NT2/D1 (cell line): ENCODE data around the gene SNX9.

Experiments
- DNase-seq: peaks from one replicate; pipeline ENCODE4 v3.0.0-alpha.2; 2011; ENCODE audit warnings: low read depth, low spot score
- H3K27me3 ChIP-seq: 2 replicates; pipeline ENCODE4 v1.6.0; 2011; ENCODE audit warnings: mild to moderate bottlenecking; ENCODE audit not compliant: insufficient read length, insufficient read depth
- H3K36me3 ChIP-seq: 2 replicates; pipeline ENCODE4 v1.6.1; 2011; ENCODE audit warnings: mild to moderate bottlenecking, low read length, mixed read lengths; ENCODE audit not compliant: insufficient read depth, insufficient read length
- H3K4me1 ChIP-seq: 2 replicates; pipeline ENCODE4 v1.5.1; 2011; ENCODE audit not compliant: insufficient read depth, insufficient read length
- H3K4me3 ChIP-seq: 2 replicates; pipeline ENCODE4 v1.5.1; 2011; ENCODE audit warnings: low read depth; ENCODE audit not compliant: insufficient read length
- H3K9ac ChIP-seq: 2 replicates; pipeline ENCODE4 v1.6.0; 2011; ENCODE audit warnings: low read depth; ENCODE audit not compliant: insufficient read length
- H3K9me3 ChIP-seq: 2 replicates; pipeline ENCODE4 v1.5.1; 2011; ENCODE audit warnings: mild to moderate bottlenecking, low read length; ENCODE audit not compliant: insufficient read depth
- SUZ12 ChIP-seq: IDR thresholded peaks from 2 replicates; pipeline ENCODE4 v1.6.1; 2011; ENCODE audit not compliant: insufficient read length, insufficient read depth; ENCODE audit errors: extremely low read depth
- YY1 ChIP-seq: IDR thresholded peaks from 2 replicates; pipeline ENCODE4 v1.6.1; 2011; ENCODE audit not compliant: insufficient read length, insufficient read depth
- ZNF274 ChIP-seq: IDR thresholded peaks from 2 replicates; pipeline ENCODE4 v1.6.1; 2011; ENCODE audit warnings: mild to moderate bottlenecking, low read depth, low read length

SNX9 gene

DNA sequence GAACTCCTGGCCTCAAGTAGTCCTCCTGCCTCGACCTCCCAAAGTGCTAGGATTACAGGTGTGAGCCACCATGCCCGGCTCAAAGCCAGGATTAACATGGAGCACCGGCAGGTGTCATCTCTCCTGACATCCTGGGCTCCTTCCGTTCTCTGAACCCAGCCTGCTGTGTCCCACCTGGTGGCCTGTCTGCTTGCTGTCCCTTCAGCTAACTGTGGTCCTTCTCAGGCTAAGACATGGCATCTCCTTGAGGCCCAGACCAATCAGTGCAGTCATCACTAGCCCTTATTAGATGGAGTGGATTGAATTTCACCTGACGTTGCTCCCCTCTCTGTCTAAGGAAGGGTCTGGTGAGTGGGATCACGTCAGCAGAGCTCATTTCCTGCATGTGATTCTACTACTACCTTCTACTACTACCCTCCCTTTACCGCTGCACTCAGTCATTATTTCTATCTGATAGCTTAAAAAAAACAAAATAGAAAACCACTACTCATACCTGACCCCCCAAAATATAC is 130.6 kb downstream of the SNX9 start:
- peaks cover 2% of the 10 kb centered on the region for H3K4me1 ChIP-seq
- no peak for DNase-seq
- no peak overlapping the region for H3K9ac ChIP-seq
- no peaks in the 10 kb centered on the region for H3K27me3 ChIP-seq
- no peak overlapping the region for H3K4me3 ChIP-seq
- no peaks in the 10 kb centered on the region for H3K36me3 ChIP-seq
- peaks cover 11% of the 10 kb centered on the region for H3K9me3 ChIP-seq
- TF ChIP-seq SUZ12 (no peak), ZNF274 (no peak), YY1 (no peak)

DNA sequence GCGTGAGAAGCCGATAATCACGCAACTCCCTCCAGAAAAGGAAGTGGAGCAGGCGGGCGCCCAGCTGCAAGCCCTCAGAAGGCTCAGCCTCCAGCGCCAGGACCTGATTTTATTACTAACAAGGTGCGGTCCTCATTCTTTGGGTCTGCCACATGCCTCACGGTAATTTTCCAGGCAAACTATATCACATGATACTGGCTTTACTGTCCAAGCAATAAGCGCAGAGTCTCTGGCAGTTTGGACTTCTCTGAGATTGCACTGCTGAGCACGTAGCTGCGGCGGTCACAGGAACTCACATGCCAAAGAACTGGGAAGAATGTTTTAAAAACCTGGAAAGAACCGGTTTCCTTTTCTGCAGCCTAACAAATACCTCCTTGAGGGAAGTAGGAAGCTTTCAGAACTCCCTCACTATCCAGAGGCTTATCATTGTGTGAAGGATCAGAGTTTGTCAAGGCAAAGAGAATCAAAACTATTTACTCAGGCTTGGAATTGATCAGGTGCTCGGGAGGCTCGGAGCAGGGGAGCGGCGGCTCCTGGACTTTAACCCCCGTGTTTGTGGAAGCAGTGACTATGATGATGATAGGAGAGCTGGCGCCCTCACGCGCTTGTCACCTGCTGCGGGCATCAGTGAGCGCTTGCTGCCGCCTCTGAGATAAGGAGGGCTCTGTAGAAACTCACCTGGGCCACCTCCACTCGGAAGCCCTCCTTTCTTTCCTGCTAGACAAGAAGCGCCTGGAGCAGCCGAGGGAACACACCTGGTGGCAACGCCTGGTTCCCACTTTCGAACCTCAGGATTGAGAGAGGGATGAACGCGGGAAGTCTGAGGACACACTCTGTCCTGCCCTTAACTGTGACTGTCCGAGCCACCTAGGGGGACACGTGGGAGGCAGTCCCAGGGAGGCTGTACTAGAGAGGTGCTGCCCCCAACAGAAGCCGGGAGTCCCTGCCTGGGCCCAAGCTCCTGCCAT is 131.4 kb downstream of the SNX9 start:
- DNase-seq = no peak
- TF ChIP-seq ZNF274 = no peak
- TF ChIP-seq YY1 = no peak
- no peak overlapping the region for H3K4me3 ChIP-seq
- no peak overlapping the region for H3K9ac ChIP-seq
- no peaks in the 10 kb centered on the region for H3K27me3 ChIP-seq
- H3K9me3 ChIP-seq = peaks cover 19% of the 10 kb centered on the region
- peaks cover 2% of the 10 kb centered on the region for H3K4me1 ChIP-seq
- H3K36me3 ChIP-seq = no peaks in the 10 kb centered on the region

DNA sequence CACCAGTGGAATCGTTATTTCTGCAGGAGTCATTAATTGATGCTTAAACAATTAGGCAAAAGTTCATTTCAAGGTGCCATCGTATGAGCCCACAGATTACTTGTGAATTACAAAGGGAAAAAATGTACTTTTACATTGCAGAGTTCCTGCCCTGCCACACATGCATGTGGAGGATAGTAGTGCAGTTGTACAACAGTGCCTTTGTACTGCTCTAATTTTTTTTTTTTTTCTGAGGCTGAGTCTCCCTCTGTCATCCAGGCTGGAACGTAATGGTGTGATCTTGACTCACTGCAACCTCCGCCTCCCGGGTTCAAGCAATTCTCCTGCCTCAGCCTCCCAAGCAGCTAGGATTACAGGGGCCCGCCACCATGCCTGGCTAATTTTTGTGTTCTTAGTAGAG is 132.6 kb downstream of the SNX9 start:
- DNase-seq = no peak

DNA sequence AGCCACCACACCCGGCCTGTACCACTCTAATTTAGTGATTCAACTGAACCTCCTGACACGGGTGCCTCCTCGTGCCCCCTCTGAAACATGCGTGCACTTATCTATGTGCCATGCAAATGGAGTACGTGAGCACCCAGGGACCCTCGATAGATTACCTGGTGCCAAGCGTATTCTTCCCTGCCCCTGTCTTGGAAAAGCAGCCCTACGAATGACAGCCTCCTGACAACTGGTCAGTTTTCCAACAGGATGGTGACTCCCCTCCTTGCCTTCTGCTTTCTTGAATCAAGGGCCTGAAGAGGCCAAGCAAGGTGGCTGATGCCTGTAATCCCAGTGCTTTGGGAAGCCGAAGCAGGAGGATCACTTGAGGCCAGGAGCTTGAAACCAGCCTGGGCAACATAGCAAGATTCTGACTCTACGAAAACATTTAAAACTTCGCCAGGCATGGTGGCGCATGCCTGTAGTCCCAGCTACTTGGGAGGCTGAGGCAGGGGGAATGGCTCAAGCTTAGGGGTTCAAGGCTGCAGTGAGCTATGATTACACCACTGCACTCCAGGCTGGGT is 133.2 kb downstream of the SNX9 start:
- TF ChIP-seq ZNF274 = no peak
- no peak for TF ChIP-seq YY1
- no peak for TF ChIP-seq SUZ12
- Histone ChIP-seq H3K27me3 (no peaks in the 10 kb centered on the region), H3K4me1 (peaks cover 2% of the 10 kb centered on the region), H3K9ac (no peak overlapping the region), H3K4me3 (no peak overlapping the region), H3K9me3 (peaks cover 23% of the 10 kb centered on the region), H3K36me3 (no peaks in the 10 kb centered on the region)
- DNase-seq = no peak

More for the DNA sequence above, 132.6 kb downstream of the SNX9 start:
- H3K4me1 ChIP-seq = peaks cover 2% of the 10 kb centered on the region
- no peak overlapping the region for H3K4me3 ChIP-seq
- no peaks in the 10 kb centered on the region for H3K27me3 ChIP-seq
- H3K9ac ChIP-seq = no peak overlapping the region
- no peaks in the 10 kb centered on the region for H3K36me3 ChIP-seq
- peaks cover 23% of the 10 kb centered on the region for H3K9me3 ChIP-seq
- TF ChIP-seq YY1 (no peak), SUZ12 (no peak), ZNF274 (no peak)

DNA sequence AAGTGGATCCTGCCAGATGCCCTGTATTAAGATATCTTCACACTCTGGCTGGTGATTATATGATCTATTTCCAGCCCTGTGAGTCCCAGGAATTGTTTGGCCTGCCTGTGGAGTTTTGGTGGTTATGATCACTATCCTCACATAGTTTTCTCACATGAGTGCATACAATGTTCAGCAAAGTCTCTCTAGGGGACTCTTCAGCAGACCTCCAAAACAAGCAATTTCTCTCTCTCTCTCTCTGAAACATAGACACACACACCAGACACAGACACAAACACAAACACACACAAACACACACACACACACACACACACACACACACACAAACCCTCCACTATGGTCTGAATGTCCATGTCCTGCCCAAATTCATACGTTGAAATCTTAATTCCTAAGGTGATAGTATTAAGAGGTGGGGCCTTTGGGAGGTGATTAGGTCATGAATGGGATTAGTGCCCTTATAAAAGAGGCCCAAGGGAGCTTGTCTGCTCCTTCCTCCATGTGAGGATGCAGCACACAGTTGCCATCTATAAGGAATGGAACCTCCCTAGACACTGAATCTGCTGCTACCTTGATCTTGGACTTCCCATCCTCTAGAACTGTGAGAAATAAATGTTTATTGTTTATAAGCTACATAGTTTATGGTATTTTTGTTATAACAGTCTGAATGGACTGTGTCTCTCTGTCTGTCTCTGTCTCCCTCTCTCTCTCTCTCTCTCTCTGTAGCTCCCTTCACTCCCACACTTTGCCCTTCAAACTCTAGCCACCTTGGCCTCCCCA is 136.6 kb downstream of the SNX9 start:
- no peak for DNase-seq
- Histone ChIP-seq H3K36me3 (no peaks in the 10 kb centered on the region), H3K4me3 (no peak overlapping the region), H3K4me1 (no peaks in the 10 kb centered on the region), H3K9me3 (peaks cover 23% of the 10 kb centered on the region), H3K27me3 (no peaks in the 10 kb centered on the region), H3K9ac (no peak overlapping the region)
- no peak for TF ChIP-seq SUZ12
- no peak for TF ChIP-seq ZNF274
- no peak for TF ChIP-seq YY1

DNA sequence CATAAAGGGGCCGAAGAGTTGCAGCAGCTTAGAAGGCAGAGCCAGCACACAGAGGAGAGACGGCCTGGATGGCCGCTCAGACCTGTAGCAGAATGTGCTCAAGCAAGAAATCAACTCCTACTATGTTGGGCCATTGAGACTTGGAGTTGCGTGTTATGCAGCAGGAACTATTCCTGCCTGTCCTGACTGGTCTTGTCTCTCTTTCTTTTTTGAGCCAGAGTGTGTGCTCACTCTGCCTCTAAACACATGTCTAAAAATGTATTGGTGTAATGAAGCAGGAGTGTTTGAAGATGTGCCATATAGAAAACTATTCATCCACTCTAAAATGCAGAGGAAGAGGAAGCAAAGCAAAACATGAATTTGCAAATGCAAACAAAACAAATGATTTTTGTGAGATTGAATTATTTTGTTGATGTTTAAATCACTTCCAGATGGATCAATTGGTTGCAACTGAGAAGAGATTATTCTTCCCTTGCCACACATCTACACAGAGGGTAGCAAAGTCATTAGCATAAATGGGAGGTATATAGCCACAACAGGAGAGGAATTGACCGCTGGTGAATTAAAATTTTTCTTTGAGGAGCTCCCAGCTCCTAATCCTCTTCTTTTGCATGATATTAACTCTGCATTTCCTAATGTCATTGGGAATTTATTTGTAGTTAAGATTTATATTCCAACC is 138.2 kb downstream of the SNX9 start:
- no peaks in the 10 kb centered on the region for H3K36me3 ChIP-seq
- no peak overlapping the region for H3K9ac ChIP-seq
- no peaks in the 10 kb centered on the region for H3K4me1 ChIP-seq
- H3K4me3 ChIP-seq = no peak overlapping the region
- no peaks in the 10 kb centered on the region for H3K27me3 ChIP-seq
- TF ChIP-seq SUZ12 (no peak), ZNF274 (no peak), YY1 (no peak)
- H3K9me3 ChIP-seq = peaks cover 23% of the 10 kb centered on the region
- no peak for DNase-seq
